HEK293T (cell line): ENCODE data around the gene DTYMK.

Source experiments
- ELF4 ChIP-seq: fragments of 450-650 bp; IDR thresholded peaks from 2 replicates; pipeline ENCODE4 v1.6.1; 2017; ENCODE audit warnings: antibody characterized with exemption
- FOXM1 ChIP-seq: fragments of 450-650 bp; IDR thresholded peaks from 2 replicates; pipeline ENCODE4 v1.6.1; 2017; ENCODE audit warnings: mild to moderate bottlenecking, borderline replicate concordance
- HDGF ChIP-seq: fragments of 450-650 bp; IDR thresholded peaks from 2 replicates; pipeline ENCODE4 v1.6.1; 2017; ENCODE audit warnings: antibody characterized with exemption, borderline replicate concordance
- L3MBTL2 ChIP-seq: fragments of 450-650 bp; conservative IDR thresholded peaks from 2 replicates; pipeline ENCODE4 v1.6.1; 2016; ENCODE audit warnings: mild to moderate bottlenecking
- SP1 ChIP-seq: fragments of 450-650 bp; IDR thresholded peaks from 2 replicates; pipeline ENCODE4 v1.6.1; 2017
- TARDBP ChIP-seq: fragments of 450-650 bp; IDR thresholded peaks from 2 replicates; pipeline ENCODE4 v1.6.1; 2016
- ZNF384 ChIP-seq: fragments of 450-650 bp; IDR thresholded peaks from 2 replicates; pipeline ENCODE4 v1.6.1; 2016
- TF ChIP-seq, protein P1 (sequence below): fragments of 450-650 bp; IDR thresholded peaks from 2 replicates; pipeline ENCODE4 v1.6.1; 2016

DNA sequence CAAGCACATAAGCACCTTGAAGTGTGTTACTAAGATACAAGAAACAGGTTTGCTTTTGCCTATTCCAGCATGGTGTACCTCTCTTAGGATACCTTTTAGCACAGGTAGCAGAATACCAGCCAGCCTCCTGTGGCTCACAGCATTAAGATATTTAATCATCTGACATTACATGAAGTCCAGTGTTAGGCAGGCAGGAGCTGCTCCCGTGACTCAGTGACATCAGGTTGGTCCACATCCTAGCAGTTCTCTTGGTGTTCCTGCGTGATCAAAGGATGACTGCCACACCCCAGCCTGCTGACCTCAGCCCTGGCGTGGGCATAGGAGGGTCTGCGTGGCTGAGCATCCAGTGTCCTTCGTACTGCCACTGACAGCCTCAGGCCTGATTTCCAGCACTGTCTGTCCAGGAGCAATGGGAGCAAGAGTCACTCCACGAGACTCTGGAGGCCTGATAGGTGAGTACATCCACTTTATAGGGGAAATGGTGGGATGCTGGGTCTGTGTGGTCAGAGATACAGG is 3.6 kb upstream of the DTYMK start:
- TF ChIP-seq L3MBTL2, result no peak
- TF ChIP-seq ZNF384, result no peak
- TF ChIP-seq TARDBP, result no peak
- TF ChIP-seq, protein P1, sequence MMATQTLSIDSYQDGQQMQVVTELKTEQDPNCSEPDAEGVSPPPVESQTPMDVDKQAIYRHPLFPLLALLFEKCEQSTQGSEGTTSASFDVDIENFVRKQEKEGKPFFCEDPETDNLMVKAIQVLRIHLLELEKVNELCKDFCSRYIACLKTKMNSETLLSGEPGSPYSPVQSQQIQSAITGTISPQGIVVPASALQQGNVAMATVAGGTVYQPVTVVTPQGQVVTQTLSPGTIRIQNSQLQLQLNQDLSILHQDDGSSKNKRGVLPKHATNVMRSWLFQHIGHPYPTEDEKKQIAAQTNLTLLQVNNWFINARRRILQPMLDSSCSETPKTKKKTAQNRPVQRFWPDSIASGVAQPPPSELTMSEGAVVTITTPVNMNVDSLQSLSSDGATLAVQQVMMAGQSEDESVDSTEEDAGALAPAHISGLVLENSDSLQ, result no peak
- no peak for TF ChIP-seq FOXM1
- no peak for TF ChIP-seq ELF4
- TF ChIP-seq SP1, result no peak
- no peak for TF ChIP-seq HDGF
